ENCODE results near the gene RIMBP2. TPM values are rescaled to one million over a fixed set of nuclear protein-coding genes. Genes with fewer than 3 reads are reported as not detected.

Gene RIMBP2
- total and polyA plus RNA-seq, 8 donors = 0.42 to 19.0 (median 16.1) TPM

GRCh38 chr12:130487636-130488357 is 228.3 kb downstream of the RIMBP2 start:
- Histone ChIP-seq H3K9me3 (no peaks in the 10 kb centered on the region), H3K27ac (no peak overlapping the region), H3K27me3 (peaks cover 0 to 36% of the 10 kb centered on the region in 2 donors), H3K4me1 (no peaks in the 10 kb centered on the region), H3K36me3 (no peaks in the 10 kb centered on the region), H3K4me3 (no peak overlapping the region)
- intact Hi-C loops (cut with DNase I) = no loop called here
- no peak for TF ChIP-seq CTCF (IDR thresholded peaks at IDR 0.05)
- no peak for ATAC-seq
- DNase-seq = peak in 1 of 4 donors; percentile 36

GRCh38 chr12:130486891-130487416 is 229.1 kb downstream of the RIMBP2 start:
- DNase-seq = peak in 1 of 4 donors; percentile 49
- Histone ChIP-seq H3K4me1 (no peaks in the 10 kb centered on the region), H3K36me3 (no peaks in the 10 kb centered on the region), H3K27ac (no peak overlapping the region), H3K27me3 (peaks cover 0 to 37% of the 10 kb centered on the region in 2 donors), H3K4me3 (no peak overlapping the region), H3K9me3 (no peaks in the 10 kb centered on the region)
- ATAC-seq = no peak
- TF ChIP-seq CTCF (IDR thresholded peaks at IDR 0.05) = no peak
- intact Hi-C loops (cut with DNase I) = no loop called here

GRCh38 chr12:130486146-130486435 is 230.0 kb downstream of the RIMBP2 start:
- DNase-seq (no peak), ATAC-seq (no peak)
- H3K27ac ChIP-seq = no peak overlapping the region
- H3K4me1 ChIP-seq = no peaks in the 10 kb centered on the region
- H3K36me3 ChIP-seq = no peaks in the 10 kb centered on the region
- intact Hi-C loops (cut with DNase I) = no loop called here
- no peaks in the 10 kb centered on the region for H3K9me3 ChIP-seq
- H3K27me3 ChIP-seq = peaks cover 0 to 38% of the 10 kb centered on the region in 2 donors
- H3K4me3 ChIP-seq = no peak overlapping the region
- TF ChIP-seq CTCF (IDR thresholded peaks at IDR 0.05) = no peak

- Histone ChIP-seq H3K27ac (no peak overlapping the region), H3K4me3 (no peak overlapping the region), H3K9me3 (no peaks in the 10 kb centered on the region), H3K36me3 (no peaks in the 10 kb centered on the region), H3K27me3 (peaks cover 0 to 44% of the 10 kb centered on the region in 2 donors), H3K4me1 (no peaks in the 10 kb centered on the region)
- TF ChIP-seq CTCF (IDR thresholded peaks at IDR 0.05) = no peak
- intact Hi-C loops (cut with DNase I) = no loop called here
- peak in 1 of 4 donors; percentile 22 for DNase-seq
- ATAC-seq = no peak
These were observed 230.6 kb downstream of the RIMBP2 start for GRCh38 chr12:130485291-130486145.

- Histone ChIP-seq H3K27ac (no peak overlapping the region), H3K27me3 (peaks cover 0 to 54% of the 10 kb centered on the region in 2 donors), H3K4me3 (no peak overlapping the region), H3K9me3 (no peaks in the 10 kb centered on the region), H3K36me3 (no peaks in the 10 kb centered on the region), H3K4me1 (no peaks in the 10 kb centered on the region)
- TF ChIP-seq CTCF (IDR thresholded peaks at IDR 0.05) = no peak
- intact Hi-C loops (cut with DNase I) = no loop called here
- ATAC-seq = no peak
- peak in 1 of 4 donors; percentile 63 for DNase-seq
These were observed 231.9 kb downstream of the RIMBP2 start for GRCh38 chr12:130484221-130484620.
